ENCODE results near the gene POC1B.

- TF ChIP-seq POLR2A (IDR thresholded peaks at IDR 0.05) (no peak), CTCF (IDR thresholded peaks at IDR 0.05 in 4 of 5, conservative IDR thresholded peaks at IDR 0.05 in 1 of 5) (no peak)
Observed at GRCh38 chr12:89468648-89469326, 57.1 kb downstream of the POC1B start.
